H9 (cell line): ENCODE results near the gene KRTAP1-1. TPM values are rescaled to one million over a fixed set of nuclear protein-coding genes. Genes with fewer than 3 reads are reported as not detected.

Source experiments
- DNase-seq: peaks from one replicate; pipeline ENCODE4 v3.0.0-alpha.2; 2017
- H2AFZ ChIP-seq: one replicate; pipeline ENCODE4 v1.6.1; 2013; ENCODE audit warnings: mild to moderate bottlenecking, low read length, control low read depth, moderate library complexity
- H2AK5ac ChIP-seq: 2 replicates; pipeline ENCODE4 v1.6.1; 2013; ENCODE audit warnings: low read length, control low read depth, mixed read lengths; ENCODE audit not compliant: insufficient read length
- H2BK120ac ChIP-seq: one replicate; pipeline ENCODE4 v1.6.1; 2013; ENCODE audit warnings: low read depth, mild to moderate bottlenecking, low read length, control low read depth, inconsistent platforms; ENCODE audit not compliant: poor library complexity, severe bottlenecking
- H2BK12ac ChIP-seq: 2 replicates; pipeline ENCODE4 v1.6.1; 2013; ENCODE audit warnings: low read length, control low read depth, mixed read lengths, low read depth; ENCODE audit not compliant: insufficient read length
- H2BK15ac ChIP-seq: 2 replicates; pipeline ENCODE4 v1.6.1; 2013; ENCODE audit warnings: low read depth, low read length, control low read depth
- H2BK20ac ChIP-seq: one replicate; pipeline ENCODE4 v1.6.1; 2013; ENCODE audit warnings: low read depth, mild to moderate bottlenecking, low read length, control low read depth, inconsistent platforms; ENCODE audit not compliant: poor library complexity, severe bottlenecking
- H2BK5ac ChIP-seq: 2 replicates; pipeline ENCODE4 v1.6.1; 2013; ENCODE audit warnings: low read length, control low read depth, mixed read lengths; ENCODE audit not compliant: insufficient read length
- H3K14ac ChIP-seq: 2 replicates; pipeline ENCODE4 v1.6.1; 2013; ENCODE audit warnings: low read length, control low read depth; ENCODE audit not compliant: insufficient read depth
- H3K18ac ChIP-seq: 2 replicates; pipeline ENCODE4 v1.6.1; 2013; ENCODE audit warnings: low read depth, mild to moderate bottlenecking, mixed read lengths, low read length, control low read depth; ENCODE audit not compliant: insufficient read length
- H3K23ac ChIP-seq: 2 replicates; pipeline ENCODE4 v1.6.1; 2013; ENCODE audit warnings: low read length, control low read depth, mixed read lengths, low read depth; ENCODE audit not compliant: insufficient read length
- H3K23me2 ChIP-seq: 2 replicates; pipeline ENCODE4 v1.6.1; 2013; ENCODE audit warnings: low read depth, mild to moderate bottlenecking, mixed read lengths, low read length, control low read depth; ENCODE audit not compliant: insufficient read length, poor library complexity, severe bottlenecking
- H3K27ac ChIP-seq: 2 replicates; pipeline ENCODE4 v1.5.1; 2013; ENCODE audit warnings: low read length, control low read depth, mixed read lengths, low read depth; ENCODE audit not compliant: insufficient read length
- H3K27me3 ChIP-seq: 2 replicates; pipeline ENCODE4 v1.6.1; 2013; ENCODE audit warnings: low read length, control low read depth, inconsistent platforms; ENCODE audit not compliant: insufficient read depth
- H3K4ac ChIP-seq: 2 replicates; pipeline ENCODE4 v1.6.1; 2013; ENCODE audit warnings: low read depth, mild to moderate bottlenecking, control low read depth, inconsistent platforms, low read length, moderate library complexity
- H3K4me1 ChIP-seq: 2 replicates; pipeline ENCODE4 v1.6.1; 2013; ENCODE audit warnings: low read length, control low read depth, inconsistent platforms; ENCODE audit not compliant: insufficient read depth
- H3K4me2 ChIP-seq: 2 replicates; pipeline ENCODE4 v1.6.1; 2013; ENCODE audit warnings: low read length, control low read depth, mixed read lengths; ENCODE audit not compliant: insufficient read length, insufficient read depth
- H3K56ac ChIP-seq: 2 replicates; pipeline ENCODE4 v1.6.1; 2013; ENCODE audit warnings: low read depth, mild to moderate bottlenecking, mixed read lengths, low read length, control low read depth; ENCODE audit not compliant: insufficient read length
- H3K79me1 ChIP-seq: 2 replicates; pipeline ENCODE4 v1.6.1; 2013; ENCODE audit warnings: low read depth, mild to moderate bottlenecking, moderate library complexity, low read length, control low read depth, inconsistent platforms; ENCODE audit not compliant: insufficient read depth, poor library complexity, severe bottlenecking
- H3K79me2 ChIP-seq: 2 replicates; pipeline ENCODE4 v1.6.1; 2013; ENCODE audit warnings: low read length, control low read depth, inconsistent platforms; ENCODE audit not compliant: insufficient read depth
- H3K9ac ChIP-seq: 2 replicates; pipeline ENCODE4 v1.6.1; 2013; ENCODE audit warnings: low read length, control low read depth, mixed read lengths; ENCODE audit not compliant: insufficient read length; ENCODE audit errors: extremely low read depth
- H3K9me3 ChIP-seq: one replicate; pipeline ENCODE4 v1.6.1; 2013; ENCODE audit warnings: low read depth, low read length, inconsistent platforms; ENCODE audit not compliant: control insufficient read depth
- H3T11ph ChIP-seq: one replicate; pipeline ENCODE4 v1.6.1; 2013; ENCODE audit warnings: mild to moderate bottlenecking, low read length, control low read depth, inconsistent platforms
- H4K20me1 ChIP-seq: one replicate; pipeline ENCODE4 v1.6.1; 2013; ENCODE audit not compliant: control insufficient read depth, insufficient read length, insufficient read depth
- H4K5ac ChIP-seq: 2 replicates; pipeline ENCODE4 v1.6.1; 2013; ENCODE audit warnings: low read depth, mild to moderate bottlenecking, mixed read lengths, low read length, control low read depth; ENCODE audit not compliant: insufficient read length
- H4K8ac ChIP-seq: replicated peaks from 2 replicates; pipeline ENCODE4 v1.6.1; 2013; ENCODE audit warnings: low read length, control low read depth, mixed read lengths, low read depth; ENCODE audit not compliant: insufficient read length
- H4K91ac ChIP-seq: 2 replicates; pipeline ENCODE4 v1.6.1; 2013; ENCODE audit warnings: low read depth, mild to moderate bottlenecking, moderate library complexity, mixed read lengths, low read length, control low read depth; ENCODE audit not compliant: insufficient read length
- H3K27ac Mint-ChIP-seq, 3 experiments: 2 replicates in 2 of 3; 3 replicates in 1 of 3; pipeline ENCODE4 v1.8.0; 2020 to 2021; ENCODE audit warnings: mixed read lengths in 3 of 3, mild to moderate bottlenecking in 1 of 3, moderate library complexity in 1 of 3
- H3K27me3 Mint-ChIP-seq: 2 replicates; pipeline ENCODE4 v1.8.0; 2021; ENCODE audit warnings: low read depth, mild to moderate bottlenecking, moderate library complexity, mixed read lengths
- H3K36me3 Mint-ChIP-seq, 3 experiments: 2 replicates in 2 of 3; 3 replicates in 1 of 3; pipeline ENCODE4 v1.8.0; 2020 to 2021; ENCODE audit warnings: low read depth in 3 of 3, mixed read lengths in 3 of 3; ENCODE audit not compliant: insufficient read depth in 1 of 3
- H3K4me1 Mint-ChIP-seq, 2 experiments: 2 replicates each; pipeline ENCODE4 v1.8.0; 2020; ENCODE audit warnings: mixed read lengths in 2 of 2
- H3K4me3 Mint-ChIP-seq, 2 experiments: 2 replicates in 1 of 2; 3 replicates in 1 of 2; pipeline ENCODE4 v1.8.0; 2020 to 2021; ENCODE audit warnings: mild to moderate bottlenecking in 2 of 2, mixed read lengths in 2 of 2, moderate library complexity in 1 of 2
- H3K9me3 Mint-ChIP-seq, 2 experiments: 2 replicates in 1 of 2; 3 replicates in 1 of 2; pipeline ENCODE4 v1.8.0; 2020; ENCODE audit warnings: mild to moderate bottlenecking in 2 of 2, mixed read lengths in 2 of 2, moderate library complexity in 1 of 2
- WGBS: extraction: QIAGEN DNeasy Blood & Tissue Kit; methylation state at CpG from one replicate; pipeline ENCODE4 v1.1.7; 2013; ENCODE audit warnings: missing lambda C conversion rate, low lambda C conversion rate, mixed read lengths; ENCODE audit not compliant: insufficient read length; ENCODE audit errors: extremely low coverage; 5-methylcytosine and 5-hydroxymethylcytosine counted together
- total RNA-seq: library from RNA; stranded (reverse); gene quantifications from 2 replicates; pipeline ENCODE4 v1.2.1, GENCODE V29; 2021
- TF ChIP-seq, protein P1 (sequence below): fragments of 200-600 bp; sonication (generic); conservative IDR thresholded peaks from 3 replicates; pipeline ENCODE4 v1.8.0; 2021; ENCODE audit warnings: antibody characterized with exemption, mild to moderate bottlenecking

KRTAP1-1 gene
- total RNA-seq, 1 experiment from 2014 or later = not detected

DNA sequence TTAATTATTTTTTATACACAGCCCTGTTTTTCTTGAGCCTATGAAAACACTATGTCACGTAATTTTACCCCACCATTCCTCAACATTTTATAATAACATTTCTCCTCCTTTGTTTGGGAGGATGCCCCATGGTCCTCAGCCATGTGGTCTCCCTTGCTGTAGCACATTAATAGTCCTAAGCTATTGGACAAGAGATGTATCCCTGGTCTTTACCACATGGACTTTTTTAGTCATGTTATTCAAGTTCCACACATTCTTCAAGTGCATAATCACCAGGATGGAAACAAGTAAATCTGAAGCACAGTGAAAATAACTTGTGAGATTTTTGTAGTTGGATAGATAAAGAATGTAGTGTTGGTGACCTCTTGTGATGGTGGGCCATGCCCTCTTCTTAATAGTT, 20.7 kb upstream of the KRTAP1-1 start:
- Histone ChIP-seq H3K56ac (no peak overlapping the region), H2BK12ac (no peak overlapping the region), H3K4me2 (no peak overlapping the region), H3K9me3 (no peaks in the 10 kb centered on the region), H2AK5ac (no peak overlapping the region), H3K9ac (no peak overlapping the region), H3K23ac (no peak overlapping the region), H4K20me1 (no peaks in the 10 kb centered on the region), H2BK20ac (no peak overlapping the region), H4K8ac (no peak overlapping the region), H3K79me1 (no peaks in the 10 kb centered on the region), H4K91ac (no peak overlapping the region), H2BK15ac (no peak overlapping the region), H2BK120ac (no peak overlapping the region), H3K27me3 (no peaks in the 10 kb centered on the region), H3K23me2 (no peaks in the 10 kb centered on the region), H4K5ac (no peak overlapping the region), H3K4me1 (no peaks in the 10 kb centered on the region), H2AFZ (no peak overlapping the region), H3K27ac (no peak overlapping the region), H3K4ac (no peak overlapping the region), H3K14ac (no peak overlapping the region), H3K79me2 (no peaks in the 10 kb centered on the region), H2BK5ac (no peak overlapping the region), H3T11ph (no peak overlapping the region), H3K18ac (no peak overlapping the region)
- Mint-ChIP-seq H3K9me3 (no peaks in the 10 kb centered on the region; a peak in 1 of 5 replicates), H3K36me3 (no peaks in the 10 kb centered on the region; a peak in 1 of 7 replicates), H3K27ac (no peak overlapping the region), H3K4me1 (peaks cover 4 to 13% of the 10 kb centered on the region in 2 experiments), H3K4me3 (no peak overlapping the region), H3K27me3 (no peaks in the 10 kb centered on the region)
- WGBS = no CpG with 5 or more reads among the region's 1 CpG
- TF ChIP-seq, protein P1, sequence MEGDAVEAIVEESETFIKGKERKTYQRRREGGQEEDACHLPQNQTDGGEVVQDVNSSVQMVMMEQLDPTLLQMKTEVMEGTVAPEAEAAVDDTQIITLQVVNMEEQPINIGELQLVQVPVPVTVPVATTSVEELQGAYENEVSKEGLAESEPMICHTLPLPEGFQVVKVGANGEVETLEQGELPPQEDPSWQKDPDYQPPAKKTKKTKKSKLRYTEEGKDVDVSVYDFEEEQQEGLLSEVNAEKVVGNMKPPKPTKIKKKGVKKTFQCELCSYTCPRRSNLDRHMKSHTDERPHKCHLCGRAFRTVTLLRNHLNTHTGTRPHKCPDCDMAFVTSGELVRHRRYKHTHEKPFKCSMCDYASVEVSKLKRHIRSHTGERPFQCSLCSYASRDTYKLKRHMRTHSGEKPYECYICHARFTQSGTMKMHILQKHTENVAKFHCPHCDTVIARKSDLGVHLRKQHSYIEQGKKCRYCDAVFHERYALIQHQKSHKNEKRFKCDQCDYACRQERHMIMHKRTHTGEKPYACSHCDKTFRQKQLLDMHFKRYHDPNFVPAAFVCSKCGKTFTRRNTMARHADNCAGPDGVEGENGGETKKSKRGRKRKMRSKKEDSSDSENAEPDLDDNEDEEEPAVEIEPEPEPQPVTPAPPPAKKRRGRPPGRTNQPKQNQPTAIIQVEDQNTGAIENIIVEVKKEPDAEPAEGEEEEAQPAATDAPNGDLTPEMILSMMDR = no peak
- no peak for DNase-seq
